Measurements from ENCODE around the gene TMEM259. TPM values are rescaled to one million over a fixed set of nuclear protein-coding genes. Genes with fewer than 3 reads are reported as not detected.

The TMEM259 gene
- total and polyA plus RNA-seq, 9 of the 15 experiments (the other 6 are each of a cell fraction or from before 2014, with no cell fraction given), result 0.52 to 231 (median 63.6) TPM

DNA sequence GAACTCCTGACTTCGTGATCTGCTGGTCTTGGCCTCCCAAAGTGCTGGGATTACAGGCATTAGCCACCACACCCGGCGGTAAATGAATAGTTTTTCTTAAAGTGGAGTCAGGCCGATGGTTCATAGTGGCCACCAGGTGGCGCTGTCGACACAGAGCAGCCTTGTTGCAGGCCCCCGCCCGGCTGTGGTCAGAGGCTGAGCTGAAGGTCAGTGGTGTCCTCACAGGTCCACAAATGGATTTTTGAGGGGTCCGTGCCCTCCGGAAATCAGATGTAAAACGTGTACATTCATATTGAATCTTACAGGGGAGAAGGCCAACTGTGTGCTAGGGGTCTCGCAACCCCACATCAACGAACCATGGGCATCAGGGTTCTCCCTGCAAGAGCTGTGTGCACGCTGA is 50.2 kb downstream of the TMEM259 start (continued):
- TF ChIP-seq, protein P1, sequence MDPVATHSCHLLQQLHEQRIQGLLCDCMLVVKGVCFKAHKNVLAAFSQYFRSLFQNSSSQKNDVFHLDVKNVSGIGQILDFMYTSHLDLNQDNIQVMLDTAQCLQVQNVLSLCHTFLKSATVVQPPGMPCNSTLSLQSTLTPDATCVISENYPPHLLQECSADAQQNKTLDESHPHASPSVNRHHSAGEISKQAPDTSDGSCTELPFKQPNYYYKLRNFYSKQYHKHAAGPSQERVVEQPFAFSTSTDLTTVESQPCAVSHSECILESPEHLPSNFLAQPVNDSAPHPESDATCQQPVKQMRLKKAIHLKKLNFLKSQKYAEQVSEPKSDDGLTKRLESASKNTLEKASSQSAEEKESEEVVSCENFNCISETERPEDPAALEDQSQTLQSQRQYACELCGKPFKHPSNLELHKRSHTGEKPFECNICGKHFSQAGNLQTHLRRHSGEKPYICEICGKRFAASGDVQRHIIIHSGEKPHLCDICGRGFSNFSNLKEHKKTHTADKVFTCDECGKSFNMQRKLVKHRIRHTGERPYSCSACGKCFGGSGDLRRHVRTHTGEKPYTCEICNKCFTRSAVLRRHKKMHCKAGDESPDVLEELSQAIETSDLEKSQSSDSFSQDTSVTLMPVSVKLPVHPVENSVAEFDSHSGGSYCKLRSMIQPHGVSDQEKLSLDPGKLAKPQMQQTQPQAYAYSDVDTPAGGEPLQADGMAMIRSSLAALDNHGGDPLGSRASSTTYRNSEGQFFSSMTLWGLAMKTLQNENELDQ (CRISPR knock-in tag; IDR thresholded peaks at IDR 0.05; ENCODE audit: borderline replicate concordance), result no peak
- no peak for TF ChIP-seq STAT5B (CRISPR knock-in tag; IDR thresholded peaks at IDR 0.05)
- TF ChIP-seq MEIS2 (IDR thresholded peaks at IDR 0.05; ENCODE audit: partially characterized antibody), result no peak
- no peak for TF ChIP-seq DMBX1 (CRISPR knock-in tag; IDR thresholded peaks at IDR 0.05; ENCODE audit: borderline replicate concordance)
- TF ChIP-seq, protein P2, sequence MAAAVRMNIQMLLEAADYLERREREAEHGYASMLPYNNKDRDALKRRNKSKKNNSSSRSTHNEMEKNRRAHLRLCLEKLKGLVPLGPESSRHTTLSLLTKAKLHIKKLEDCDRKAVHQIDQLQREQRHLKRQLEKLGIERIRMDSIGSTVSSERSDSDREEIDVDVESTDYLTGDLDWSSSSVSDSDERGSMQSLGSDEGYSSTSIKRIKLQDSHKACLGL (CRISPR knock-in tag; IDR thresholded peaks at IDR 0.05; ENCODE audit: borderline replicate concordance, poor library complexity, severe bottlenecking), result no peak
- no peak for TF ChIP-seq BCL6 (CRISPR knock-in tag; IDR thresholded peaks at IDR 0.05)
- TF ChIP-seq MYC (IDR thresholded peaks at IDR 0.05; ENCODE audit: low read depth, low read length), result no peak
- no peak for TF ChIP-seq MYC (CRISPR knock-in tag; IDR thresholded peaks at IDR 0.05; ENCODE audit: borderline replicate concordance, low read depth)
- TF ChIP-seq CREBBP (IDR thresholded peaks at IDR 0.05; ENCODE audit: low read depth, low read length), result no peak
- TF ChIP-seq MAFK (IDR thresholded peaks at IDR 0.05; ENCODE audit: low read length), result no peak
- TF ChIP-seq CEBPB (tag; IDR thresholded peaks at IDR 0.05), result no peak
- TF ChIP-seq RBBP5 (IDR thresholded peaks at IDR 0.05; ENCODE audit: borderline replicate concordance, insufficient read depth, low read length, poor library complexity, severe bottlenecking), result no peak
- TF ChIP-seq, protein P3, sequence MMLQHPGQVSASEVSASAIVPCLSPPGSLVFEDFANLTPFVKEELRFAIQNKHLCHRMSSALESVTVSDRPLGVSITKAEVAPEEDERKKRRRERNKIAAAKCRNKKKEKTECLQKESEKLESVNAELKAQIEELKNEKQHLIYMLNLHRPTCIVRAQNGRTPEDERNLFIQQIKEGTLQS (IDR thresholded peaks at IDR 0.05), result peak; percentile 8; the same call in 1 of the 2 replicates
- TF ChIP-seq, protein P3 (CRISPR knock-in tag; conservative IDR thresholded peaks at IDR 0.05), result no peak
- TF ChIP-seq ZBTB1 (CRISPR knock-in tag; IDR thresholded peaks at IDR 0.05; ENCODE audit: borderline replicate concordance, low read depth), result no peak
- TF ChIP-seq CGGBP1 (CRISPR knock-in tag; IDR thresholded peaks at IDR 0.05), result no peak
- TF ChIP-seq CTCF (IDR thresholded peaks at IDR 0.05 in 2 of 3, conservative IDR thresholded peaks at IDR 0.05 in 1 of 3; ENCODE audit: insufficient read depth in 2 of 3, low read depth in 1 of 3, low read length in 3 of 3), result peak; percentile 69 to 85 (median 82)
- TF ChIP-seq, protein P4, sequence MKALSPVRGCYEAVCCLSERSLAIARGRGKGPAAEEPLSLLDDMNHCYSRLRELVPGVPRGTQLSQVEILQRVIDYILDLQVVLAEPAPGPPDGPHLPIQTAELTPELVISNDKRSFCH (CRISPR knock-in tag; IDR thresholded peaks at IDR 0.05), result no peak
- TF ChIP-seq, protein P4 (tag; IDR thresholded peaks at IDR 0.05), result 0 out of 2 replicates have a peak, but pooled peaks have one; percentile 56
- TF ChIP-seq NR2F6 (CRISPR knock-in tag; IDR thresholded peaks at IDR 0.05), result no peak
- TF ChIP-seq SAP30 (IDR thresholded peaks at IDR 0.05; ENCODE audit: borderline replicate concordance, insufficient read depth, low read depth, low read length, poor library complexity, severe bottlenecking), result no peak
